Central memory CD8-positive, alpha-beta T cell (primary cell): Measurements from ENCODE around the gene WNK3.
A peak's percentile ranks its signal among the peaks of the same experiment; 100 is the strongest.

Source experiments
- ATAC-seq: fragments of 150-1000 bp; cut with Tn5 transposase; replicated peaks from 2 replicates; pipeline ENCODE4 v1.10.0; 2022; ENCODE audit warnings: mild to moderate bottlenecking, moderate FRiP score, moderate number of reproducible peaks; ENCODE audit not compliant: poor library complexity, severe bottlenecking; ENCODE audit errors: extremely low read depth
- DNase-seq, 2 donors: peaks; one replicate each; pipeline ENCODE4 v3.0.0; 2021; ENCODE audit warnings: low spot score in 2 of 2
- H3K27ac Mint-ChIP-seq: one replicate; pipeline ENCODE4 v1.8.0; 2022; ENCODE audit warnings: low read depth, mild to moderate bottlenecking, moderate library complexity, mixed read lengths
- H3K27me3 Mint-ChIP-seq: one replicate; pipeline ENCODE4 v1.8.0; 2022; ENCODE audit warnings: mixed read lengths
- H3K36me3 Mint-ChIP-seq: one replicate; pipeline ENCODE4 v1.8.0; 2022; ENCODE audit warnings: mild to moderate bottlenecking, moderate library complexity, mixed read lengths; ENCODE audit not compliant: insufficient read depth
- H3K4me1 Mint-ChIP-seq: one replicate; pipeline ENCODE4 v1.8.0; 2022; ENCODE audit warnings: mixed read lengths
- H3K4me3 Mint-ChIP-seq: one replicate; pipeline ENCODE4 v1.8.0; 2022; ENCODE audit warnings: mild to moderate bottlenecking, moderate library complexity, mixed read lengths
- H3K9me3 Mint-ChIP-seq: one replicate; pipeline ENCODE4 v1.8.0; 2022; ENCODE audit warnings: mixed read lengths

The WNK3 gene

GRCh38 chrX:54213603-54214002 is 144.2 kb downstream of the WNK3 start:
- no peaks in the 10 kb centered on the region for H3K4me1 Mint-ChIP-seq
- no peaks in the 10 kb centered on the region for H3K27me3 Mint-ChIP-seq
- H3K4me3 Mint-ChIP-seq = no peak overlapping the region
- ATAC-seq (no peak), DNase-seq (no peak)
- no peak overlapping the region for H3K27ac Mint-ChIP-seq
- no peaks in the 10 kb centered on the region for H3K36me3 Mint-ChIP-seq
- H3K9me3 Mint-ChIP-seq = no peaks in the 10 kb centered on the region

- H3K4me1 Mint-ChIP-seq = no peaks in the 10 kb centered on the region
- H3K27me3 Mint-ChIP-seq = peaks cover 14% of the 10 kb centered on the region
- ATAC-seq (no peak), DNase-seq (no peak)
- no peaks in the 10 kb centered on the region for H3K9me3 Mint-ChIP-seq
- H3K27ac Mint-ChIP-seq = no peak overlapping the region
- H3K4me3 Mint-ChIP-seq = no peak overlapping the region
- H3K36me3 Mint-ChIP-seq = no peaks in the 10 kb centered on the region
Observed at GRCh38 chrX:54208531-54208930, 149.3 kb downstream of the WNK3 start.

GRCh38 chrX:54198262-54198661 is 159.6 kb downstream of the WNK3 start:
- no peaks in the 10 kb centered on the region for H3K36me3 Mint-ChIP-seq
- peaks cover 17% of the 10 kb centered on the region for H3K27me3 Mint-ChIP-seq
- no peak for ATAC-seq
- H3K27ac Mint-ChIP-seq = no peak overlapping the region
- no peaks in the 10 kb centered on the region for H3K9me3 Mint-ChIP-seq
- no peak overlapping the region for H3K4me3 Mint-ChIP-seq
- no peaks in the 10 kb centered on the region for H3K4me1 Mint-ChIP-seq
- no peak for DNase-seq

GRCh38 chrX:54194982-54195588 is 162.8 kb downstream of the WNK3 start:
- H3K27me3 Mint-ChIP-seq = peaks cover 13% of the 10 kb centered on the region
- H3K9me3 Mint-ChIP-seq = no peaks in the 10 kb centered on the region
- H3K27ac Mint-ChIP-seq = no peak overlapping the region
- no peaks in the 10 kb centered on the region for H3K4me1 Mint-ChIP-seq
- DNase-seq (no peak), ATAC-seq (no peak)
- no peak overlapping the region for H3K4me3 Mint-ChIP-seq
- no peaks in the 10 kb centered on the region for H3K36me3 Mint-ChIP-seq

- Mint-ChIP-seq H3K9me3 (no peaks in the 10 kb centered on the region), H3K36me3 (no peaks in the 10 kb centered on the region), H3K27ac (no peak overlapping the region), H3K27me3 (no peaks in the 10 kb centered on the region), H3K4me1 (no peaks in the 10 kb centered on the region), H3K4me3 (no peak overlapping the region)
- DNase-seq (no peak), ATAC-seq (no peak)
Observed at GRCh38 chrX:54193085-54193821, 164.6 kb downstream of the WNK3 start.

- Mint-ChIP-seq H3K36me3 (peaks cover 4% of the 10 kb centered on the region), H3K27me3 (no peaks in the 10 kb centered on the region), H3K4me1 (peaks cover 33% of the 10 kb centered on the region), H3K4me3 (no peak overlapping the region), H3K27ac (no peak overlapping the region), H3K9me3 (no peaks in the 10 kb centered on the region)
- no peak for ATAC-seq
- no peak for DNase-seq
Observed at GRCh38 chrX:54184474-54184873, 173.4 kb downstream of the WNK3 start.

GRCh38 chrX:54182864-54183613 is 174.8 kb downstream of the WNK3 start, which contains the start of gene FAM120C:
Gene FAM120C, minus strand, starts transcription at chrX:54183254. Its CDS starts 56 bp downstream, at chrX:54183198.
- Mint-ChIP-seq H3K4me3 (peak within 1 kb of the TSS; percentile 76), H3K36me3 (peaks cover 4% of the 10 kb centered on the region), H3K27me3 (no peaks in the 10 kb centered on the region), H3K4me1 (peaks cover 40% of the 10 kb centered on the region), H3K9me3 (no peaks in the 10 kb centered on the region), H3K27ac (peak within 1 kb of the TSS; percentile 74)
- peak; percentile 68 for ATAC-seq
- peak; percentile 24 to 31 for DNase-seq

- H3K9me3 Mint-ChIP-seq = no peaks in the 10 kb centered on the region
- peak; percentile 27 to 38 for DNase-seq
- ATAC-seq = peak; percentile 76
- no peaks in the 10 kb centered on the region for H3K27me3 Mint-ChIP-seq
- H3K4me1 Mint-ChIP-seq = peaks cover 47% of the 10 kb centered on the region
- H3K27ac Mint-ChIP-seq = peak overlapping the region; percentile 74
- peak overlapping the region; percentile 76 for H3K4me3 Mint-ChIP-seq
- peaks cover 7% of the 10 kb centered on the region for H3K36me3 Mint-ChIP-seq
Observed at GRCh38 chrX:54182194-54182863, 175.5 kb downstream of the WNK3 start.

GRCh38 chrX:54181202-54181953 is 176.5 kb downstream of the WNK3 start:
- H3K36me3 Mint-ChIP-seq = peaks cover 7% of the 10 kb centered on the region
- no peak for ATAC-seq
- H3K4me3 Mint-ChIP-seq = peak overlapping the region; percentile 76
- H3K4me1 Mint-ChIP-seq = peaks cover 56% of the 10 kb centered on the region
- no peaks in the 10 kb centered on the region for H3K9me3 Mint-ChIP-seq
- H3K27ac Mint-ChIP-seq = peak overlapping the region; percentile 74
- H3K27me3 Mint-ChIP-seq = no peaks in the 10 kb centered on the region
- no peak for DNase-seq

GRCh38 chrX:54180403-54180802 is 177.4 kb downstream of the WNK3 start:
- H3K27me3 Mint-ChIP-seq = no peaks in the 10 kb centered on the region
- ATAC-seq = no peak
- H3K9me3 Mint-ChIP-seq = no peaks in the 10 kb centered on the region
- no peak for DNase-seq
- peak overlapping the region; percentile 76 for H3K4me3 Mint-ChIP-seq
- H3K36me3 Mint-ChIP-seq = peaks cover 7% of the 10 kb centered on the region
- no peak overlapping the region for H3K27ac Mint-ChIP-seq
- peaks cover 56% of the 10 kb centered on the region for H3K4me1 Mint-ChIP-seq

- no peak overlapping the region for H3K4me3 Mint-ChIP-seq
Observed at GRCh38 chrX:54178100-54178940, 179.5 kb downstream of the WNK3 start.

More at GRCh38 chrX:54178100-54178940, 179.5 kb downstream of the WNK3 start:
- Mint-ChIP-seq H3K27ac (peak overlapping the region; percentile 48), H3K4me1 (peaks cover 51% of the 10 kb centered on the region), H3K36me3 (peaks cover 6% of the 10 kb centered on the region), H3K9me3 (no peaks in the 10 kb centered on the region), H3K27me3 (no peaks in the 10 kb centered on the region)
- DNase-seq (no peak), ATAC-seq (no peak)
